Keratinocyte (primary cell): ENCODE data around the gene POLE2.

Source experiments
- EZH2 ChIP-seq: IDR thresholded peaks from one replicate; pipeline ENCODE4 v1.6.1; 2012; ENCODE audit warnings: inconsistent platforms, mild to moderate bottlenecking, low read length, moderate library complexity
- TF ChIP-seq, protein P1 (sequence below), 3 experiments: IDR thresholded peaks in 1 of 3; conservative IDR thresholded peaks in 1 of 3; optimal IDR thresholded peaks in 1 of 3; 2 replicates in 2 of 3; 3 replicates in 1 of 3; pipeline versions ENCODE3 to v1.5.1; 2011; ENCODE audit warnings: low read length in 3 of 3, mild to moderate bottlenecking in 3 of 3, moderate library complexity in 2 of 3, control low read depth in 1 of 3, inconsistent platforms in 1 of 3; ENCODE audit not compliant: insufficient read depth in 2 of 3; ENCODE audit errors: extremely low read depth in 1 of 3

DNA sequence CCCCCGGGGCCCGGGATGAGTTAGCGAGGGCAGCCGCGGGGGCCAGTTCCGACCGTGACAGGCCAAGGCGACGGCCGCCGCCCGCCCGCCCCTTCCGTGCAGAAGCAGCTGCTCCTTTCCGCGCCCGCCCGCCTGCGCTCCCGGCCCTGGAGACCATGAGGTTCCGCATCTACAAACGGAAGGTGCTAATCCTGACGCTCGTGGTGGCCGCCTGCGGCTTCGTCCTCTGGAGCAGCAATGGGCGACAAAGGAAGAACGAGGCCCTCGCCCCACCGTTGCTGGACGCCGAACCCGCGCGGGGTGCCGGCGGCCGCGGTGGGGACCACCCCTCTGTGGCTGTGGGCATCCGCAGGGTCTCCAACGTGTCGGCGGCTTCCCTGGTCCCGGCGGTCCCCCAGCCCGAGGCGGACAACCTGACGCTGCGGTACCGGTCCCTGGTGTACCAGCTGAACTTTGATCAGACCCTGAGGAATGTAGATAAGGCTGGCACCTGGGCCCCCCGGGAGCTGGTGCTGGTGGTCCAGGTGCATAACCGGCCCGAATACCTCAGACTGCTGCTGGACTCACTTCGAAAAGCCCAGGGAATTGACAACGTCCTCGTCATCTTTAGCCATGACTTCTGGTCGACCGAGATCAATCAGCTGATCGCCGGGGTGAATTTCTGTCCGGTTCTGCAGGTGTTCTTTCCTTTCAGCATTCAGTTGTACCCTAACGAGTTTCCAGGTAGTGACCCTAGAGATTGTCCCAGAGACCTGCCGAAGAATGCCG is 66.7 kb downstream of the POLE2 start:
- TF ChIP-seq, protein P1, sequence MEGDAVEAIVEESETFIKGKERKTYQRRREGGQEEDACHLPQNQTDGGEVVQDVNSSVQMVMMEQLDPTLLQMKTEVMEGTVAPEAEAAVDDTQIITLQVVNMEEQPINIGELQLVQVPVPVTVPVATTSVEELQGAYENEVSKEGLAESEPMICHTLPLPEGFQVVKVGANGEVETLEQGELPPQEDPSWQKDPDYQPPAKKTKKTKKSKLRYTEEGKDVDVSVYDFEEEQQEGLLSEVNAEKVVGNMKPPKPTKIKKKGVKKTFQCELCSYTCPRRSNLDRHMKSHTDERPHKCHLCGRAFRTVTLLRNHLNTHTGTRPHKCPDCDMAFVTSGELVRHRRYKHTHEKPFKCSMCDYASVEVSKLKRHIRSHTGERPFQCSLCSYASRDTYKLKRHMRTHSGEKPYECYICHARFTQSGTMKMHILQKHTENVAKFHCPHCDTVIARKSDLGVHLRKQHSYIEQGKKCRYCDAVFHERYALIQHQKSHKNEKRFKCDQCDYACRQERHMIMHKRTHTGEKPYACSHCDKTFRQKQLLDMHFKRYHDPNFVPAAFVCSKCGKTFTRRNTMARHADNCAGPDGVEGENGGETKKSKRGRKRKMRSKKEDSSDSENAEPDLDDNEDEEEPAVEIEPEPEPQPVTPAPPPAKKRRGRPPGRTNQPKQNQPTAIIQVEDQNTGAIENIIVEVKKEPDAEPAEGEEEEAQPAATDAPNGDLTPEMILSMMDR (optimal IDR thresholded peaks at IDR 0.05 in 1 of 3, IDR thresholded peaks at IDR 0.05 in 1 of 3, conservative IDR thresholded peaks at IDR 0.05 in 1 of 3; ENCODE audit: extremely low read depth in 1 of 3, insufficient read depth in 2 of 3, low read length in 3 of 3) = no peak
- no peak for TF ChIP-seq EZH2
